ENCODE measurements around the gene SYT6.
"Not testable (repeated sequence)": the region's sequence is repeated elsewhere in the genome, so short reads cannot be mapped to it uniquely, and the experiment has no call there.

SYT6 gene

DNA sequence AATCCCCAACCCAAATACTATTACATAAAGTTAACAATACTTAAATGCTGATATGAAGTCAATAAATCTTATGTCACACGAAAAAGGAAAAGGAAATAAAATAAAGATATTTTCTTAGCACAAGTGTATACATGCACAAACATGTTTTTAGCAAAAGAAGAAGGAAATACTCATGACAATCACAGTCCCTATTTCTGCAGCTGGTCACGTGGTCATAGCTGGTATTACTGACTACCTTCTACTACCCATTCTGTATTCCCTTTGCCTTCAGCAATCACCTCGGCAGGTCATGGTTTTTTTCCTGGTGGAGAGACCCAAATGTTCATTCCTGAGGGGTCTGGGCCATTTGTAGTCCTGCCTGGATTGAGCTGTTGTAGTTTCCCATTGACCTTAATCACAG is 88.0 kb downstream of the SYT6 start:
- DNase-seq: not testable (repeated sequence)

- no peak for DNase-seq
Observed at GRCh38 chr1:114063544-114063943, 90.1 kb downstream of the SYT6 start.

- peak in 1 of 2 donors; percentile 36 for DNase-seq
Observed at GRCh38 chr1:114062477-114063099, 91.1 kb downstream of the SYT6 start.

DNA sequence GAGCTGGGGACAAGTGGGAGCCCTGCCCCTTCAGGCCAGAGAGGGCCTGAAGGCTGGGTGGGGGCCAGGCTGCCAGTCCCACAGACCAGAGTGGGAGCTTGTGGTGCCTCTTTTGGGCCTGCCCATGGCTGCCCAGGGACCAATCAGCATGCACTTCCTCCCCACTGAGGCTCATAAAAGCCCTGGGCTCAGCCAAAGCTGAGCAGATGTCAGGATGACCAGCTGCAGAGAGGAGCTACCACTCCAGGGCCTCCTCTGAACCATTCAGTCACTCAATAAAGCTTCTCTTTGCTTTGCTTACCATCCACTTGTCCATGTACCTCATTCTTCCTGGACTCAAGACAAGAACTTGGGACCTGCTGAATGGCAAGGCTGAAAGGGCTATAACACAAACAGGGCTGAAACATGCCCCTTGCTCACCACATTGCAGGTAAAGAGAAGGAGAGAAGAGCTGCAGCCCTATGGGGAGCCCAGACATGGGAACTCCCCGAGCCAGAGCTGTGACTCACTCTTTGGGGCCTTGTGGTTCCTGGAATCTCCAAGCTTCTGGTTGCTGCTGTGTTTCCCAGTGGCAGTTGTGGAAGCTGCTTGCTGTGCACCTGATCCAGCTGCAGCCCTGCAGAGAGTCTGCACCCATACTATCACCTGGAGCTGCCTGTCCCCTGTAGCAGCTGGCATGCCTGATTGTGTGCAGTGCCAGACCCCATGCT is 92.4 kb downstream of the SYT6 start:
- DNase-seq: peak in 1 of 2 donors; percentile 47

DNA sequence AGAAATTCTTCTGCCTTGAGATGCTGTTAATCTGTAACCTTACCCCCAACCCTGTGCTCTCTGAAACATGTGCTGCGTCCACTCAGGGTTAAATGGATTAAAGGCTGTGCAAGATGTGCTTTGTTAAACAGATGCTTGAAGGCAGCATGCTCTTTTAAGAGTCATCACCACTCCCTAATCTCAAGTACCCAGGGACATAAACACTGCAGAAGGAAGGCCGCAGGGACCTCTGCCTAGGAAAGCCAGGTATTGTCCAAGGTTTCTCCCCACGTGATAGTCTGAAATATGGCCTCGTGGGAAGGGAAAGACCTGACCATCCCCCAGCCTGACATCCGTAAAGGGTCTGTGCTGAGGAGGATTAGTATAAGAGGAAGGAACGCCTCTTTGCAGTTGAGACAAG is 95.4 kb downstream of the SYT6 start:
- DNase-seq: not testable (repeated sequence)

- no peak for DNase-seq
Observed at GRCh38 chr1:114054148-114054547, 99.5 kb downstream of the SYT6 start.

DNA sequence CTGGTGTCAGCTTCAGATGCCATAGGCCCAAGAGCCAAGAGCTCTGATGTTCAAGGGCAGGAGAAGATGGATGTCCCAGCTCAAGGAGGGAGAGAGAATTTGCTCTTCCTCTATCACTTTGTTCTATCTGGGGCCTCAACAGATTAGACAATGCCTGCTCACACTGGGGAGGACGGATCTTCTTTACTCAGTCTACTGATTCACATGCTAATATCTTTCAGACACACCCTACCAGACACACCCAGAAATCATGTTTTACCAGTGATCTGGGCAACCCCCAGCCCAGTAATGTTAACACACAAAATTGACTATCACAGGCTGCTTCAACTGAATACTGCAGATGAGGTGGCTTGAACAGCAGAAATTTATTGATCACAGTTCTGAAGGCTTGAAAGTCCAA is 105.4 kb downstream of the SYT6 start:
- DNase-seq: no peak

DNA sequence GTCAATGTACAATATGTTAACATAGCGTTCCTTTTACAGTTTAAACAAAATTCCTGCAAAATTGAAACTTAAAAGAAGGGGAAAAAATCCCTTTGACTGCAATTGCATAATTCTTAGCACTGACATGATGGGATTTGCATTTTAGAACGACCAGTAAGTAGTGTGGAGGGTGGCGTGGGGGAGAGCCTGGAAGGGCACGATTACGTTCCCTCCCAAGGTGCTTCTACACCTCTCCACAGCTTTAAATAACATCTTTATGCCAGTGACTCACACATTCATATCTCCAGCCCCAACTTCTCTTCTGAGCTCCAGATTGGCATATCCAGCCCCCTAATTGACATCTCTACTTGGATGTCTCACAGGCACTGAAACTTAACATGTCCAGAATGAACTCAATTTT is 110.1 kb downstream of the SYT6 start:
- DNase-seq: no peak

DNA sequence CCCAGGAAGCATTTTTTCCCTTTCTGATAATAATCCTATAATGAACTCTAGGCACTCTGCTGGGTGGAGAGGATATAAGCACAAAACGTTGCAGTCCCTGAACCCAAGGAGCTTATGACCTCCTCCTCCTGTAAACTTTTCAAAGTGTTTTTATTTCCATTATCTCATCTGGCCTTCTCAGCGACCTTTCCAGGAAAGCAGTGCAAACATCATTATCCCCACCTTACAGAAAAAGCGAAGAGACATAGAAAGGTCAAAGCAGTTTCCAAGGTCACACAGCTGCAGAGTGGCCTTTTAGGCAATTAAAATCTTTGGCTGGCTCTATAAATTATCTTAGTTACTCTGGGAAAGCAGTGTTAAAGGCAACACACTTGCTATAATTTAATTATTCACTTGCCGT is 110.6 kb downstream of the SYT6 start:
- DNase-seq: no peak

DNA sequence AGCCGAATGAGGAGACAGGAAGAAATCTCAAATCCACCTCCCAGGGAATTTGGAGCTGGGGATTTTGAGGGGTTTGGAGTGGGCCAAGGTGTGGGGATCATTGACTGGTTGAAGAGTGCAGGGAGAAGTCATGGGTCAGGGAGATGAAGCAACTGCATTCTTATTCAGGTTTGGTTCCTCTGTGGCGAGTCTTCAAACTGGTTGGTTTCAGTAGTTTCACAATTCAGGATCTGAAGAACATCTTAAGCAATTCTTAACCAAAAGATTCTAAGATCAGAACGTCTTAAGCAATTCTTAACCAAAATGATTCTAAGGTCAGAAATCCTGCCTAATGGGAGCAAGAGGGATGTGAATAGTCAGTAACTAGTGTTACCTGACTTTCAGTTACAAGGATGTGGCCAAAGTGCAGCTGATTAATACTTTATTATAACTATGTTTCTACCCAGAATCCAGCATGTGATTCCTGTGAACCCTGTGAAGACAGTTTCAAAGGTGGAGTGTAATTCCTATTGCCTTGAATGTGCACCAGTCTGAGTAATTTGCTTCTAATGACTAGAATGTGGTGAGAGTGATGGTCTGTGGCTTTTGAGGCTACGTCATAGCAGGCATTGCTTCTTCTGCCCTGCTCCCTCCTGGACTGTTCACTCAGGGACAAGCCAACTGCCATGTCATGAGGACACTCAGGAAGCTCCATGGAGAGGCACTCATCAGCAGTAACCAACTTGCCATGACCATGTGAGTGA is 113.2 kb downstream of the SYT6 start:
- DNase-seq: peak; percentile 78 to 85

Measured in inflammatory macrophage treated with lipopolysaccharide for 1 hour (primary cell).